GF-D8 (cell line): ENCODE results near the gene SIPA1.
A peak's percentile ranks its signal among the peaks of the same experiment; 100 is the strongest.
"Not testable (repeated sequence)": the region's sequence is repeated elsewhere in the genome, so short reads cannot be mapped to it uniquely, and the experiment has no call there.

ENCODE experiments used
- DNase-seq: peaks from one replicate; lab custom pipeline; 2025; lab: John Stamatoyannopoulos, UW

SIPA1 gene

GRCh38 chr11:65623177-65623576, 14.7 kb upstream of the SIPA1 start:
- DNase-seq: no peak

- DNase-seq: no peak
Measured at GRCh38 chr11:65623852-65624616, 13.9 kb upstream of the SIPA1 start.

- no peak for DNase-seq
Measured at GRCh38 chr11:65624931-65625627, 12.8 kb upstream of the SIPA1 start.

- DNase-seq: peak; percentile 1
Measured at GRCh38 chr11:65625628-65626342, 12.1 kb upstream of the SIPA1 start.

- DNase-seq: no peak
Measured at GRCh38 chr11:65627202-65627601, 10.7 kb upstream of the SIPA1 start.

- no peak for DNase-seq
Measured at GRCh38 chr11:65629579-65629978, 8.3 kb upstream of the SIPA1 start.

GRCh38 chr11:65630215-65630614, 7.7 kb upstream of the SIPA1 start:
- DNase-seq: no peak

GRCh38 chr11:65633390-65634108, 4.4 kb upstream of the SIPA1 start:
- no peak for DNase-seq

GRCh38 chr11:65634109-65634436, 3.8 kb upstream of the SIPA1 start:
- no peak for DNase-seq

- DNase-seq: no peak
Measured at GRCh38 chr11:65634440-65634839, 3.5 kb upstream of the SIPA1 start.

- no peak for DNase-seq
Measured at GRCh38 chr11:65634905-65635731, 2.8 kb upstream of the SIPA1 start.

- no peak for DNase-seq
Measured at GRCh38 chr11:65636108-65637031, 1.5 kb upstream of the SIPA1 start.

- no peak for DNase-seq
Measured at GRCh38 chr11:65637032-65637557, 806 bp upstream of the SIPA1 start.

GRCh38 chr11:65639228-65639597, 1.3 kb downstream of the SIPA1 start:
- not testable (repeated sequence) for DNase-seq

- peak; percentile 92 for DNase-seq
Measured at GRCh38 chr11:65639623-65640482, 2.0 kb downstream of the SIPA1 start.

GRCh38 chr11:65640483-65641296, 2.8 kb downstream of the SIPA1 start:
- peak; percentile 91 for DNase-seq

- DNase-seq: no peak
Measured at GRCh38 chr11:65641297-65642013, 3.6 kb downstream of the SIPA1 start.
